H9 (cell line): Measurements from ENCODE around the gene GAREM1. TPM values are rescaled to one million over a fixed set of nuclear protein-coding genes. Genes with fewer than 3 reads are reported as not detected.

Experiments used
- DNase-seq: peaks from one replicate; pipeline ENCODE4 v3.0.0-alpha.2; 2017
- H2AFZ ChIP-seq: one replicate; pipeline ENCODE4 v1.6.1; 2013; ENCODE audit warnings: mild to moderate bottlenecking, low read length, control low read depth, moderate library complexity
- H2AK5ac ChIP-seq: 2 replicates; pipeline ENCODE4 v1.6.1; 2013; ENCODE audit warnings: low read length, control low read depth, mixed read lengths; ENCODE audit not compliant: insufficient read length
- H2BK120ac ChIP-seq: one replicate; pipeline ENCODE4 v1.6.1; 2013; ENCODE audit warnings: low read depth, mild to moderate bottlenecking, low read length, control low read depth, inconsistent platforms; ENCODE audit not compliant: poor library complexity, severe bottlenecking
- H2BK12ac ChIP-seq: 2 replicates; pipeline ENCODE4 v1.6.1; 2013; ENCODE audit warnings: low read length, control low read depth, mixed read lengths, low read depth; ENCODE audit not compliant: insufficient read length
- H2BK15ac ChIP-seq: 2 replicates; pipeline ENCODE4 v1.6.1; 2013; ENCODE audit warnings: low read depth, low read length, control low read depth
- H2BK20ac ChIP-seq: one replicate; pipeline ENCODE4 v1.6.1; 2013; ENCODE audit warnings: low read depth, mild to moderate bottlenecking, low read length, control low read depth, inconsistent platforms; ENCODE audit not compliant: poor library complexity, severe bottlenecking
- H2BK5ac ChIP-seq: 2 replicates; pipeline ENCODE4 v1.6.1; 2013; ENCODE audit warnings: low read length, control low read depth, mixed read lengths; ENCODE audit not compliant: insufficient read length
- H3K14ac ChIP-seq: 2 replicates; pipeline ENCODE4 v1.6.1; 2013; ENCODE audit warnings: low read length, control low read depth; ENCODE audit not compliant: insufficient read depth
- H3K18ac ChIP-seq: 2 replicates; pipeline ENCODE4 v1.6.1; 2013; ENCODE audit warnings: low read depth, mild to moderate bottlenecking, mixed read lengths, low read length, control low read depth; ENCODE audit not compliant: insufficient read length
- H3K23ac ChIP-seq: 2 replicates; pipeline ENCODE4 v1.6.1; 2013; ENCODE audit warnings: low read length, control low read depth, mixed read lengths, low read depth; ENCODE audit not compliant: insufficient read length
- H3K23me2 ChIP-seq: 2 replicates; pipeline ENCODE4 v1.6.1; 2013; ENCODE audit warnings: low read depth, mild to moderate bottlenecking, mixed read lengths, low read length, control low read depth; ENCODE audit not compliant: insufficient read length, poor library complexity, severe bottlenecking
- H3K27ac ChIP-seq: 2 replicates; pipeline ENCODE4 v1.5.1; 2013; ENCODE audit warnings: low read length, control low read depth, mixed read lengths, low read depth; ENCODE audit not compliant: insufficient read length
- H3K27me3 ChIP-seq: 2 replicates; pipeline ENCODE4 v1.6.1; 2013; ENCODE audit warnings: low read length, control low read depth, inconsistent platforms; ENCODE audit not compliant: insufficient read depth
- H3K4ac ChIP-seq: 2 replicates; pipeline ENCODE4 v1.6.1; 2013; ENCODE audit warnings: low read depth, mild to moderate bottlenecking, control low read depth, inconsistent platforms, low read length, moderate library complexity
- H3K4me1 ChIP-seq: 2 replicates; pipeline ENCODE4 v1.6.1; 2013; ENCODE audit warnings: low read length, control low read depth, inconsistent platforms; ENCODE audit not compliant: insufficient read depth
- H3K4me2 ChIP-seq: 2 replicates; pipeline ENCODE4 v1.6.1; 2013; ENCODE audit warnings: low read length, control low read depth, mixed read lengths; ENCODE audit not compliant: insufficient read length, insufficient read depth
- H3K56ac ChIP-seq: 2 replicates; pipeline ENCODE4 v1.6.1; 2013; ENCODE audit warnings: low read depth, mild to moderate bottlenecking, mixed read lengths, low read length, control low read depth; ENCODE audit not compliant: insufficient read length
- H3K79me1 ChIP-seq: 2 replicates; pipeline ENCODE4 v1.6.1; 2013; ENCODE audit warnings: low read depth, mild to moderate bottlenecking, moderate library complexity, low read length, control low read depth, inconsistent platforms; ENCODE audit not compliant: insufficient read depth, poor library complexity, severe bottlenecking
- H3K79me2 ChIP-seq: 2 replicates; pipeline ENCODE4 v1.6.1; 2013; ENCODE audit warnings: low read length, control low read depth, inconsistent platforms; ENCODE audit not compliant: insufficient read depth
- H3K9ac ChIP-seq: 2 replicates; pipeline ENCODE4 v1.6.1; 2013; ENCODE audit warnings: low read length, control low read depth, mixed read lengths; ENCODE audit not compliant: insufficient read length; ENCODE audit errors: extremely low read depth
- H3K9me3 ChIP-seq: one replicate; pipeline ENCODE4 v1.6.1; 2013; ENCODE audit warnings: low read depth, low read length, inconsistent platforms; ENCODE audit not compliant: control insufficient read depth
- H3T11ph ChIP-seq: one replicate; pipeline ENCODE4 v1.6.1; 2013; ENCODE audit warnings: mild to moderate bottlenecking, low read length, control low read depth, inconsistent platforms
- H4K20me1 ChIP-seq: one replicate; pipeline ENCODE4 v1.6.1; 2013; ENCODE audit not compliant: control insufficient read depth, insufficient read length, insufficient read depth
- H4K5ac ChIP-seq: 2 replicates; pipeline ENCODE4 v1.6.1; 2013; ENCODE audit warnings: low read depth, mild to moderate bottlenecking, mixed read lengths, low read length, control low read depth; ENCODE audit not compliant: insufficient read length
- H4K8ac ChIP-seq: replicated peaks from 2 replicates; pipeline ENCODE4 v1.6.1; 2013; ENCODE audit warnings: low read length, control low read depth, mixed read lengths, low read depth; ENCODE audit not compliant: insufficient read length
- H4K91ac ChIP-seq: 2 replicates; pipeline ENCODE4 v1.6.1; 2013; ENCODE audit warnings: low read depth, mild to moderate bottlenecking, moderate library complexity, mixed read lengths, low read length, control low read depth; ENCODE audit not compliant: insufficient read length
- H3K27ac Mint-ChIP-seq, 3 experiments: 2 replicates in 2 of 3; 3 replicates in 1 of 3; pipeline ENCODE4 v1.8.0; 2020 to 2021; ENCODE audit warnings: mixed read lengths in 3 of 3, mild to moderate bottlenecking in 1 of 3, moderate library complexity in 1 of 3
- H3K27me3 Mint-ChIP-seq: 2 replicates; pipeline ENCODE4 v1.8.0; 2021; ENCODE audit warnings: low read depth, mild to moderate bottlenecking, moderate library complexity, mixed read lengths
- H3K36me3 Mint-ChIP-seq, 3 experiments: 2 replicates in 2 of 3; 3 replicates in 1 of 3; pipeline ENCODE4 v1.8.0; 2020 to 2021; ENCODE audit warnings: low read depth in 3 of 3, mixed read lengths in 3 of 3; ENCODE audit not compliant: insufficient read depth in 1 of 3
- H3K4me1 Mint-ChIP-seq, 2 experiments: 2 replicates each; pipeline ENCODE4 v1.8.0; 2020; ENCODE audit warnings: mixed read lengths in 2 of 2
- H3K4me3 Mint-ChIP-seq, 2 experiments: 2 replicates in 1 of 2; 3 replicates in 1 of 2; pipeline ENCODE4 v1.8.0; 2020 to 2021; ENCODE audit warnings: mild to moderate bottlenecking in 2 of 2, mixed read lengths in 2 of 2, moderate library complexity in 1 of 2
- H3K9me3 Mint-ChIP-seq, 2 experiments: 2 replicates in 1 of 2; 3 replicates in 1 of 2; pipeline ENCODE4 v1.8.0; 2020; ENCODE audit warnings: mild to moderate bottlenecking in 2 of 2, mixed read lengths in 2 of 2, moderate library complexity in 1 of 2
- WGBS: extraction: QIAGEN DNeasy Blood & Tissue Kit; methylation state at CpG from one replicate; pipeline ENCODE4 v1.1.7; 2013; ENCODE audit warnings: missing lambda C conversion rate, low lambda C conversion rate, mixed read lengths; ENCODE audit not compliant: insufficient read length; ENCODE audit errors: extremely low coverage; 5-methylcytosine and 5-hydroxymethylcytosine counted together
- total RNA-seq: library from RNA; stranded (reverse); gene quantifications from 2 replicates; pipeline ENCODE4 v1.2.1, GENCODE V29; 2021
- TF ChIP-seq, protein P1 (sequence below): fragments of 200-600 bp; sonication (generic); conservative IDR thresholded peaks from 3 replicates; pipeline ENCODE4 v1.8.0; 2021; ENCODE audit warnings: antibody characterized with exemption, mild to moderate bottlenecking

The GAREM1 gene
- total RNA-seq, 1 experiment from 2014 or later: 4.4 TPM

DNA sequence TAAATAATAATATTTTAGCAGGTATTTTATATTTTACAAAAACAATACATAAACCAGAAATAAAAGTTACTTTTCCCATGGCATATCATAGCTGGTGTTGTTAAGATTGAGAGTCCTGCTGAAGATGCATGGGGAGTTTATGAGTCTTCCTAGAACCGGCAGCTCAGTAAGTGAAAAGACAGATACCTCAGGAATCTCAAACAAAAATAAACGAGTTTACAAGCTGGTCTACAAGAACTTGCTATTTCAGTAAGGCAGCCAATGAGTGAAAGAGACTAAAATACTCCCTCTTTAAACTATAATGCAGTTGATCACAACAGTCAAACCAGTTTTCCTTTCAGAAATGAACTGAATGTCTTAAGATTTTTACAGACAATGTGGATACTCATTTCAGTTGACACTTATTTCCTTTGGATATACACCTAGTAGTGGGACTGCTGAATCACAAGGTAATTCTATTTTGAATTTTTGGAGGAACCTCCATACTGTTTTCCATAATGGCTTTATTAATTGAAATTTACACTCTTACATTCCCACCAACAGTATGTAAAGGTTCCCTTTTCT, 8.9 kb downstream of the GAREM1 start:
- Histone ChIP-seq H3K23me2 (no peaks in the 10 kb centered on the region), H3K4me1 (peaks cover 6% of the 10 kb centered on the region; the same call in 1 of the 2 replicates), H3K23ac (no peak overlapping the region), H4K8ac (no peak overlapping the region), H2BK120ac (no peak overlapping the region), H3K4ac (no peak overlapping the region), H3T11ph (no peak overlapping the region), H3K9ac (no peak overlapping the region), H3K79me1 (no peaks in the 10 kb centered on the region), H2BK15ac (no peak overlapping the region), H3K79me2 (no peaks in the 10 kb centered on the region; the same call in 1 of the 2 replicates), H3K4me2 (no peak overlapping the region), H4K20me1 (no peaks in the 10 kb centered on the region), H3K27ac (no peak overlapping the region), H2BK12ac (no peak overlapping the region), H2BK20ac (no peak overlapping the region), H2BK5ac (no peak overlapping the region), H4K5ac (no peak overlapping the region), H3K27me3 (no peaks in the 10 kb centered on the region), H3K14ac (no peak overlapping the region), H3K18ac (no peak overlapping the region), H3K9me3 (no peaks in the 10 kb centered on the region), H2AFZ (no peak overlapping the region), H3K56ac (no peak overlapping the region), H2AK5ac (no peak overlapping the region), H4K91ac (no peak overlapping the region)
- H3K4me1 Mint-ChIP-seq: peaks cover 13 to 21% of the 10 kb centered on the region in 2 experiments
- H3K27me3 Mint-ChIP-seq: no peaks in the 10 kb centered on the region
- no peaks in the 10 kb centered on the region for H3K9me3 Mint-ChIP-seq
- no peaks in the 10 kb centered on the region for H3K36me3 Mint-ChIP-seq
- no CpG with 5 or more reads among the region's 2 CpGs for WGBS
- no peak overlapping the region for H3K4me3 Mint-ChIP-seq
- no peak overlapping the region for H3K27ac Mint-ChIP-seq
- TF ChIP-seq, protein P1, sequence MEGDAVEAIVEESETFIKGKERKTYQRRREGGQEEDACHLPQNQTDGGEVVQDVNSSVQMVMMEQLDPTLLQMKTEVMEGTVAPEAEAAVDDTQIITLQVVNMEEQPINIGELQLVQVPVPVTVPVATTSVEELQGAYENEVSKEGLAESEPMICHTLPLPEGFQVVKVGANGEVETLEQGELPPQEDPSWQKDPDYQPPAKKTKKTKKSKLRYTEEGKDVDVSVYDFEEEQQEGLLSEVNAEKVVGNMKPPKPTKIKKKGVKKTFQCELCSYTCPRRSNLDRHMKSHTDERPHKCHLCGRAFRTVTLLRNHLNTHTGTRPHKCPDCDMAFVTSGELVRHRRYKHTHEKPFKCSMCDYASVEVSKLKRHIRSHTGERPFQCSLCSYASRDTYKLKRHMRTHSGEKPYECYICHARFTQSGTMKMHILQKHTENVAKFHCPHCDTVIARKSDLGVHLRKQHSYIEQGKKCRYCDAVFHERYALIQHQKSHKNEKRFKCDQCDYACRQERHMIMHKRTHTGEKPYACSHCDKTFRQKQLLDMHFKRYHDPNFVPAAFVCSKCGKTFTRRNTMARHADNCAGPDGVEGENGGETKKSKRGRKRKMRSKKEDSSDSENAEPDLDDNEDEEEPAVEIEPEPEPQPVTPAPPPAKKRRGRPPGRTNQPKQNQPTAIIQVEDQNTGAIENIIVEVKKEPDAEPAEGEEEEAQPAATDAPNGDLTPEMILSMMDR: peak; percentile 43
- DNase-seq: no peak
